SK-N-MC (cell line): ENCODE data around the gene ZSWIM4.

Source experiments
- EZH2 ChIP-seq: fragments of 200-600 bp; sonication (generic); IDR thresholded peaks from one replicate; pipeline ENCODE4 v1.6.1; 2017; ENCODE audit warnings: antibody characterized with exemption
- FOXP2 ChIP-seq: optimal IDR thresholded peaks from 2 replicates; pipeline ENCODE3; 2011; ENCODE audit warnings: mild to moderate bottlenecking, moderate library complexity; ENCODE audit not compliant: insufficient read depth; ENCODE audit errors: extremely low read length, control extremely low read depth
- POLR2AphosphoS5 ChIP-seq: IDR thresholded peaks from 2 replicates; pipeline ENCODE4 v1.6.1; 2012; ENCODE audit warnings: mild to moderate bottlenecking, low read depth, low read length, borderline replicate concordance

- TF ChIP-seq EZH2 = no peak
- TF ChIP-seq POLR2AphosphoS5 = no peak
- no peak for TF ChIP-seq FOXP2
Observed at GRCh38 chr19:13835791-13836723, 40.8 kb downstream of the ZSWIM4 start.
